NCI-H524 treated with DMSO at 0.1 percent for 48 hours (cell line): ENCODE measurements around the gene MYCT1.
"Not testable (repeated sequence)": the region's sequence is repeated elsewhere in the genome, so short reads cannot be mapped to it uniquely, and the experiment has no call there.

Source experiments
- DNase-seq: peaks from one replicate; lab custom pipeline; 2025; lab: John Stamatoyannopoulos, UW

Gene MYCT1, protein sequence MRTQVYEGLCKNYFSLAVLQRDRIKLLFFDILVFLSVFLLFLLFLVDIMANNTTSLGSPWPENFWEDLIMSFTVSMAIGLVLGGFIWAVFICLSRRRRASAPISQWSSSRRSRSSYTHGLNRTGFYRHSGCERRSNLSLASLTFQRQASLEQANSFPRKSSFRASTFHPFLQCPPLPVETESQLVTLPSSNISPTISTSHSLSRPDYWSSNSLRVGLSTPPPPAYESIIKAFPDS

DNA sequence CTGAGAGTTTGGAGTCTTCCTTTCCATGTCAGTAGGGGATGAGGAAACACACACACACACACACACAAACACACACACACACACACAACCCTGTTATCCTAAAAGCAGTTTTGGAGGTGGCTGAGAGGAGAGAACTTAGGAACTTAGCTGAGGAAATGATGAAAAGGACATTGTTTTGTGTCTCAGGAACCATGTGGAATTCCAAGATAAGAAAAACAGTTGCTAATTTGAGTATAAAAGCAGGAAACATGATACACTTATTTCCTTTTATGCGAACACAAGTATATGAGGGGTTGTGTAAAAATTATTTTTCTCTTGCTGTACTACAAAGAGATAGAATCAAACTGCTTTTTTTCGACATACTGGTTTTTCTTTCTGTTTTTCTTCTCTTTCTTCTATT is at the start of gene MYCT1:
TSS of gene MYCT1 (plus strand) at position 264 of the 400 bp plus-strand sequence. CDS start at position 270, 6 bp downstream.
- DNase-seq = no peak

DNA sequence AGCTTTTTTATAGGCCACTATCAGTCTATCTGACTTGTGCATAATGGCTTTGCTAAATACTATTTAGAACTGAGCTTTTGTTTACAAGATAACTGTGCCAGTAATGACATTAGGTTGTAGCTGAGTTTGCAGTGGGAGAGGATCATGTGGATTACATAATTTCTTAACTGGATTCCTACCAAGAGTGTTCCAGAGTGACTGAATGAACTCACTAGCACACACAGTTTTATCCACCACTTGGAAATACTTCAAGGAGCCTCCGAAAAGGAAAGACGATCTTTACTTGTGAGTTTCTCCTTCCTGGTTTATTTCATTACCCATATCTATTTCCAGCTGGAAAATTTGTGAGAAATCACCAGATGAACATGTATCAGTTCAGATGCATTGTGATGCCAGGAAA is 49.6 kb upstream of the MYCT1 start:
- no peak for DNase-seq

DNA sequence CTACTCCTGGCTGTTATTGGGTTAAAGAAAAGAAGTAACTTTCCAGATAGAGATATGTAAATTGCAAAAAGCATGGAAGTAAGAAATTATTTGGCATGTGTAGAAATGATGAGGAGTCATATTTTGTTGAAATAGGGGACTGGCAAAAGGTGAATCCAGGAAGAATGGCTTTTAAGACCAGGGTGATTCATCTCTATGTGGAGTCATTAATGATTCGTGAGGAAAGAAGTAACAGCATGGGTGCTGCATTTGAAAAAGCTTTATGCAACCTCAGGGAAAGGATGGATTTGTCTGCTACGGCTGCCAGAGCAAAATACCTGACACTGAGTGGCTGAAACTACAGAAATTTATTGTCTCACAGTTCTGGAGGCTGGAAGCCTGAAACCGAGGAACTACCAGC is 45.7 kb upstream of the MYCT1 start:
- DNase-seq = no peak

GRCh38 chr6:152661776-152662175 is 35.9 kb upstream of the MYCT1 start:
- DNase-seq = no peak

DNA sequence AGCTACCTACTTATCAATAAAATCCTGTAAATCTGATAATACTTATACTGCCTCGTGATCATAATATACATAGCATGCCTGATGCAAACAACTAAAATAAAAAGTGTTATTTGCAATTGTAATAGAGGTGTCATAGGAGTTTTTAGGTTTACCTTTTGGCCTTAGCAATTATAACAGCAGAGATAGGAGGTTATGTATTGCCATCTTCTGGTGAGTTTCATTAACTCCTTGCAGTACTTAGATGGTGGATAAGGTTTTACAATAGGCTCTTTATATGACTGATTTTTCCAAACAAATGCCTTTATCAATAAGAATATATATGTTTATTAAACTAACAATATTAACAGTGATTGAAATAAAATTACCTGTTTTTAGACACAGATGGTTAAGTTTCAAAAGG is 27.8 kb upstream of the MYCT1 start:
- no peak for DNase-seq

- DNase-seq = no peak
Measured at GRCh38 chr6:152671171-152671570, 26.5 kb upstream of the MYCT1 start.

- DNase-seq = no peak
Measured at GRCh38 chr6:152673236-152673635, 24.5 kb upstream of the MYCT1 start.

- DNase-seq = no peak
Measured at GRCh38 chr6:152680151-152680550, 17.5 kb upstream of the MYCT1 start.

DNA sequence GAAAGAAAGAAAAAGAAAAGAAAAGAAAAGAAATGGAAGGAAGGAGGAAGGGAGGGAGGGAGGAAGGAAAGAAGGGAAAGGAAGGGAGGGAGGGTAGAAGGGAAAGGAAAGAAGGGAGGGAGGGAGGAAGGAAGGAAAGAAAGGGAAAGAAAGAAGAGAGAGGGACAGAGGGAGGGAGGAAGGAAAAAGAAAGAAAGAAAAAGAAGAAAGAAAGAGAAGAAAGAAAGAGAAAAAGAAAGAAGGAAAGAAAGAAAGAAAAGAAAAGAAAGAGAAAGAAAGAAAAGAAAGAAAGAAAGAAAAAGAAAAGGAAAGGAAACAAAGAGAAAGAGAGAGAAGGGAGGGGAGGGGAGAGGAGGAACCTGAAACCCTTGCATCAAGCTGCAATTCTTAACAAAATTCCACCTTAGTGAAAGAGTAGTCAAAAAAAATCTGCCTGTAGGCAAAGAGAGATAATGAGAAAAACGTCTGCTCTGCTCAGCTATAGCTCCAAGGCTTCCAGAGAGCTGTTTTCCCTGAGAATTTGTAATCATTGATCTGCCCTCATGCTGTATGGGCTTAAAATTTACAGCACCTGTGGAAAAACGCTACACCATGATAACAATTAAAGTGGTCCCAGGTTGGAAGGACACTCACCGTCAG is 16.7 kb upstream of the MYCT1 start:
- no peak for DNase-seq

DNA sequence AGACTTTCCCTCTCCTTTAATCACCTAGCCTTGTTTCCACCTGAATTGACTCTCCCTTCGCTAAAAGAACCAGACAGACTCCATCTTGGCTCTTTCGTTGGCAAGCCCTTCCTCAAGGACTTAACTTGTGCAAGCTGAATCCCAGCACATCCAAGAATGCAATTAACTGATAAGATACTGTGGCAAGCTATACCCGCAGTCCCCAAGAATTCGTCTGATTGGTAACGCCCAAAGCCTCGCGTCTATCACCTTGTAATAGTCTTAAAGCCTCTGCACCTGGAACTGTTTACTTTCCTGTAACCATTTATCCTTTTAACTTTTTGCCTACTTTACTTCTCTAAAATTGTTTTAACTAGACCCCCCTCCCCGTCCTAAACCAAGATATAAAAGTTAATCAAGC is 15.6 kb upstream of the MYCT1 start:
- no peak for DNase-seq

GRCh38 chr6:152682935-152683334 is 14.8 kb upstream of the MYCT1 start:
- DNase-seq = not testable (repeated sequence)

- no peak for DNase-seq
Measured at GRCh38 chr6:152685819-152686218, 11.9 kb upstream of the MYCT1 start.

DNA sequence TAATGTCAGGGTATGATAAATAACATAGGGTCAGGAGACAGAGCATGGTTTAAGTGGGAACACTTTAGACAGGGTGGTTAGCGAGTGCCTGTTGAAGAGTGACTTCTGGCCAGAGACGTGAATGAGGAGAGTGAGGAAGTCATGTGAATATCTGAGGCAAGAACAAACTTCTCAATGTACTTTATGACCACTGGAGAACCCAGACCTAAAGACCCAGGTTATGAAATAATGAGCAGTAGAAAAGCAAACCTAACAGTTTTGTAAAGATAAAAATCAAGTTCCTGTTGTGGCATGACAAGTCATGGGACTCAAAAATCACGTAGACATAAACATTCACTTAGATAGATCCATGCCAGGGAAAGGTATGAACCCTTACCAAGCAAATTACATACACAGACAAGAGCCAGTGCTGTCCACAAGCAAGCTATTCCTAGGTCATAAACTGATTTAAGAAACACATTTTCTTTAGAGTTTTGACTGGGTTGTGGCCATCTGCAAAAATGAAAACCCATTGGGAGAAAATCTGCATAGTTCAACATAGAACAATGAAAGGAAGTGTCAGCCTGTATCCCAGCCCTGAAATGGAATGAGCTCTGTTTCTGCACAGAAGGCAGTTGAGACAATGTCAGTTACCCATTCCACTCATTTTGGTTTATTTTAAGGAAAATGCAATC is 2.2 kb upstream of the MYCT1 start:
- no peak for DNase-seq

DNA sequence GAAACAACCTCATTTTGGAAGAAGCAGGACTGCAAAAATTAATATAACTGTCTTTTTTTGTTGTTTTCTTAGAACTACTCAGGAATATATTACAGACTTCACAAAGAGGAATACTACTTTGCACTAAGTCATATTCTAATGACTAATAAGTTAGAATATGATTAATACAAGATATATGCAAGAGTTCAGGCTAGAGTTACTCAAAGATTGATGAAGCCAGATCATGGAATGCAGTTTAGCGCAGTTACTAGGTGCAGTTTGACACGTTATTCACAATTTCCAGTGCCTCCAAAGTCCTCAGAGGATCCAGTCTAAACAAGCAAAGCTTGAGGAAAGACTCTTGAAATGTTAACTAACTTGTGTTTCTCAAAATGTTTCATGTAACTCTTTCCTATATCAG is 1.2 kb upstream of the MYCT1 start:
- DNase-seq = no peak

DNA sequence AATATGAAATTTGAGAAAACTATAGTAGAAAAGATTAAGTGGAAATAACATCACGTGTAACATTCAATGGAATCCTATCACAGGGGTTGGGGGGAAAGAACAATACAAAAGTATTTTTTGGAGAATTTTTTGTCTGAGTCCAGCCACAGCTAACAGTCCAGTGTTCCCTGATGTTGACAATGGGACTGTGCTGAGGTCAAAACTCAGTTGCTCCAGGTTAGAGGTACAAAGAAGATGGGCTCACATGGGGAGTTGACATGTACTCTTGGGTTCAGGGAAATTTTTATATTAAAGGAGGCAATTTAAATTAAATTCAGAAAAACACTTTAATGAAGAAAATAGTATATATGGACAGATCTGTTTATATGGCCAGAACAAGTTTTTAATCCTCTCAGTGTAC is 995 bp downstream of the MYCT1 start:
- no peak for DNase-seq

DNA sequence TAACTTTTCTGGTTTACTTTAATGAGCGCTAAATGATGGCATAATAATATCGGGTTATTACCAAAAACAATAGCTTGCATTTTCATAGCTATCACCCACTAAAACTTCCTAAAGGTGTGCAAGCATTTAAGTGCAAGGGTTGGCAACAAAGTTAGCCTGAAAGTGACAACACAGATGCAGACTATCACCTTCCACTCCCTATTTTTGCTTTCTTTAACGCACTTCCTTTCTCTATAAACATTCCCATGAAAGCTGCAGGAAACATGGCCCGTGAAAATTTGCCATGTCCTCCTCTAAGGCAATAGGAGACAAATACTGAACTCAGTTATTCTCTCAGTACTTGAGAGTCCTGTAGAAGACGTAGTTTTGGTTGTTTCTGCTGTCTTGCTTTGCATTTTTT is 2.7 kb downstream of the MYCT1 start:
- DNase-seq = no peak

DNA sequence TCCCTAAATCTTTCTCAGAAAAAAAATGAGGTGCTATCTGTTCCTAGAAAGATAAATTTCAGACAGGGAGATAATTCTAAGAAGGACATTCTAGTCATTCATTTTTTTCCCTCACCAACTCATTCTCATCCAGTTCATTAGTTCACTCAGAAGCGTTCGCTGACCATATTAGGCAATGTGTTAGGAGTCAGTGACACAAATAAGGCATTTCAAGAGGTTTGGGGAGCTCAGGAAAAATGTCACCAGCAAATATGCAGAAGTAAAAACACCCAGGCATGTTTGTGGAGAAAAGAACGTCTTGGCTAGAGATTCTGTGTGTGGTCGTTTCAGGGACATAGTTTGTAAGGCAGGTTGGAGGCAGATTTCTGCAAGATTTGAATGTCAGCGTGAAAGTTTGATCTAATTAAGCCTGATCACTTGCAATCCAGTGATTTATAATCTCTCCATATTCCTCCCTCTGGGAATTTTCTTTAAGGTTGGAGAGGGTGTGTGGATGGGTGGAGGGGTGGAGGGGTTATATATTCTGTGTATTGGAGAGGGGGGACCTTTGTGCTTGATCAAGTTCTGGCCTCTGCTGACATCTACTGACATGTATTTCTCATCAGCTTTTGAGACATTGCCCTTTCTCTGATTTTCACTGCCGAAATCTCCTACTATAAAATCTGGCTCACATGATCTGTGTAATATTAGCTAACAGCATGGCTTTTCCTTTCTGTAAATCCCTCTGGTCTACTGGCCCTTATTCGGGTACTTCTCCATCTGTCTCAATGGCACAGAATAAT is 3.6 kb downstream of the MYCT1 start:
- DNase-seq = peak; percentile 29

DNA sequence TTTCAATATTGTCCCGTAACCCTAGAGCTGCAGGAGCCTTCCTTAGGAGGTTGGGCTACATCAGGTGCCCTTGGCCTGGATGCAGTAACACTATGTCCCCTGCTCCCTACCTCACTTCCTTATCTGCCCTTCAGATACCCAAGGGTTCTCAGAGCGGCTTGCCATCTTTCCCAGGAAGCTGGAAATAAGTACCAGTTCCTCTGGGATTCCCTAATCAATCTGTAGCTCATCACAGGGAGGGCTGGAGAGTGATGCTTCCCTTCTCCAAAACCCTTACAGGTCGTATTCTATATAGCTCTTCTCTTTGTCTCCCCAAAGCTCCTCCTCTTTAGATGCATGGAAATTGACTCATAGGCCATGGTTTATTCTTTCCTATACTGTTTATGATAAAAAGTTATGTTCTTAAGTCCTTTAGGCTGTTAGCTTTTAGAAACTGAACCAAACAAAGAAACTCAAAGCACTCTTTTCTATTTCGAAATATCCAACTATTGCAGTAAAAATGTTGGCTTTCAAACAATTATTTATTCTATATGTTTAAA is 4.2 kb downstream of the MYCT1 start:
- no peak for DNase-seq

DNA sequence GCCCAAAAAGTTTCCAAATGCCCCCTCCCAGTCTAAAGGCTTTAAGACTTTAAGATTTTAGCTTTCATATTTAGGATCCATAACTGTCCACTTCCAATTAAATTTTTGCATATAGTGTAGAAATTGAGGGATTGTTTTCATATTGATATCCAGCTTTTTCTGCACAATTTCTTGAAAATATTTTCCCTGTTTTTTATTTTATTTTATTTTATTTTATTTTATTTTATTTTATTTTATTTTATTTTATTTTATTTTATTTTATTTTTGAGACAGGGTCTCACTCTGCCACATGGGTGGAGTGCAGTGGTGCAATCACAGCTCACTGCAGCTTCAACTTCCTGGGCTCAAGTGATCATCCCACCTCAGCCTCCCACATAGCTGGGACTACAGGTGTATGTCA is 6.1 kb downstream of the MYCT1 start:
- not testable (repeated sequence) for DNase-seq

GRCh38 chr6:152705327-152705726 is 7.6 kb downstream of the MYCT1 start:
- DNase-seq = no peak

GRCh38 chr6:152716322-152716721 is 18.6 kb downstream of the MYCT1 start:
- DNase-seq = no peak

- DNase-seq = no peak
Measured at GRCh38 chr6:152720974-152721373, 23.3 kb downstream of the MYCT1 start.
